ENCODE data around the gene SNRNP200.

The SNRNP200 gene

DNA sequence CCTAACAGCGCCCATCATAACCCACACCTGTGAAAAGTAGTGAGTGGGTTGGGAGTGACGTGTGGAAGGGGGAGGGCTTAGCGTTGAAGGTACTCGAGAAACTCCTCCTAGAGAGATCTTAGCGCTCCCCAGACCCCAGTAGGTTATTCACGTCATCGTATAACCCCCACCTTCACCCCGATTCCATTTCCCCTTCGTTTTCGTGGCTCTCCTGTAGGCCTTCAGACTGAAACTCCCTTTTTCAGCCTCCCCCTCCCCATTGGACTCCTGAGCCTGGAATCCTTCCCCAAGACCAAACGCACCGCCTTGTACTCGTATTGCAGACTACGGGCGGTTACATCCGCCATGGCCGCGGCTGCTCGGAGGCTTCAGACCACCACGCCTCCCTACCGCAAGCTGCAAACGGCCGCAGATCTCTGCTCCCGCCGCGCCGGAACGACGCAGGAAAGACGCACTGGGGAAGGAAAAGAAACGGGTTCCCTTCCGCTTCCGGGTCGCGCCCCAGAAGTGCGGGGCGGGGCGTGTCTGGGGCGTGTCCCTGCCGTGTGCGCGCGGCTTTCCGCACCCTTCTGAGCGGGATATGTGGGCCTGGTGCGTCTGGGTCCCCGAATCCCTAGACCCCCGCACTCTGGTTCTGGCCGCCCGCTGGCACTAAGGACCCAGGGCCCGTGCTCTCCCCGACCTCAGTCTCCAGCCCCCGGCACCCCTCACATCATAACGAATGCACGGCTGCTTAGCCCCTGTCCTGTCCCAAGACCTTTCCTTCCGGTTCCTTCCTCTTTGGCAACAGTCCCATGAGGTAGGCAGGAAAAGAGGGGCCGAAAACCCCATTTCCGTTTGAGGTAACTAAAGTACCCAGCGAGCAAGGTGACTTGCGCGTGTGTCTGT, at the start of gene SNRNP200:
Gene SNRNP200, minus strand, starts transcription at position 456 of the 888 bp plus-strand sequence. Its CDS starts 109 bp downstream, at position 347.
- no peak for FAIRE-seq

DNA sequence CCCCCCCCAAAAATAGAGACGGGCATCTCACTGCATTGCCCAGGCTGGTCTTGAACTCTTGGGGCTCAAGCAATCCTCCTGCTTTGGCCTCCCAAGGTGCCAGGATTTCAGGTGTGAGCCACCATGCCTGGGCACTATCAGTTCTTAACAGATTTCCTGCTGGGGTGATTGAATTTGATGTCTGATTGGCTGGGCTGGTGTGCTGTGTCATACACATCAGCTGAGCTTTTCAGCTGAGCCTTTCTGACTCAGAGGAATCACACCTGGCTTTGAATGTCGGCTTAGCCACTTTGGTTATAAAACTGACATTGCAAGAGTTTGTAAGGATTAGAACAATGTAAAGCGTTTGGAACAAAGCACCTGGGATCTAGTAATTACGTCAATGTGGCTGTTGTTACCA, 49.1 kb upstream of the SNRNP200 start:
- no peak for FAIRE-seq

GRCh38 chr2:96353606-96354101, 48.3 kb upstream of the SNRNP200 start:
- no peak for FAIRE-seq

GRCh38 chr2:96353032-96353561, 47.8 kb upstream of the SNRNP200 start:
- no peak for FAIRE-seq

DNA sequence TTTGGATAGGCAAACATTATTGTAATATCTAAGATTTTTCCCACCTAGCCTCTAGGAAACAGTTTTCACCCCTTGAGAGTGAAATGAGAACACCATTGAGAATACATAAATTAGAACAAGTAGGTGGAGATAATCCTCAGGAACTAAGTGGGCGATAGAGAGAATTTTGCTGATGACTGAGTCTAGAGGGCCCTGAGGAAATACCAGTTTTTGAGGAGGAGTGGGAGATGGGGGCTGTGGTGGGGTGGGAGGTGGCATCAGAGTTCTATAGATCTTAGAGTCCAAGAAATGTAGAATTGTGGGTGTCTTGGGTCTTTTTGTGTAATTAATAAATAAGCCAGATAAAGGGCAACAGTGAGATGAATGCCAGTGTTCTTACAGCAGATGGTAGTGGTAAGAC, 42.0 kb upstream of the SNRNP200 start:
- no peak for FAIRE-seq

GRCh38 chr2:96345868-96346462, 40.6 kb upstream of the SNRNP200 start:
- FAIRE-seq, result no peak

GRCh38 chr2:96345438-96345837, 40.1 kb upstream of the SNRNP200 start:
- no peak for FAIRE-seq

DNA sequence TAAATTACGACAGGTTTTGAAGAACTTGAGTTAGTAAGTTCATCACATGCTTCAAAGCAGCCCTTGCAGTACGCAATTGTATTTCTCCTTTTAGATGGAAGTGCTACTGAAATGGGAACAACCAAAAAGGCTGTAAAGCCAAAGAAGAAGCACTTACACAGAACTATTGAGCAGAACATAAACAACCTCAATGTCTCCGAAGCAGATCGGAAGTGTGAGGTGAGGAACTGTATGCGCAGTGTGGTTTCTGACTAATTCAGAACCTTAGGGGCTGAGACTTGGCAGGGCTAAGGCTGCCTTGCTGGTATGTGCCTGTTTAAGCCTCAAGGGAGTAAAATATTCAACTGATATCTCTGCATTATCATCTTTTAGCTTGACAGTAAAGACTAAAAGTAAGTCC, 38.7 kb upstream of the SNRNP200 start:
- FAIRE-seq, result no peak

DNA sequence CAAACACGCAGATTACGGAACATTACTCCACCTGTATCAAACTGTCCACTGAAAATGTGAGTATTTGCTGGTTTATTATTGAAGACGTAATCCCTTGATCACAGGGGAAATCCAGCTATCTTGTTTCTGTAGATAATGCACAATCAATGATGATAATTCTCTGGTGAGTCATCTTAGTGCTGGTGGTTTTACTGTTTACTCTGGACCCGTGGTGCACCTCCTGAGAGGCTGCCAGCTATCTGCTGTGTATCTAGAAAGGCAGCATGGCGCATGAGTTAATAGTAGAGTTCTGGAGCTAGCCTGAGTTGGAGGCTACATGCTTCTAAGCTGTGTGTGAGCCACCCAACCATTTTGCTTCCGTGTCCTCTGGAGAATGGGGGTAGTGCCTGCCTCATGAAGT, 36.7 kb upstream of the SNRNP200 start:
- FAIRE-seq, result no peak

GRCh38 chr2:96341641-96342040, 36.3 kb upstream of the SNRNP200 start:
- FAIRE-seq, result no peak

- no peak for FAIRE-seq
Measured at GRCh38 chr2:96340493-96341414, 35.4 kb upstream of the SNRNP200 start.

DNA sequence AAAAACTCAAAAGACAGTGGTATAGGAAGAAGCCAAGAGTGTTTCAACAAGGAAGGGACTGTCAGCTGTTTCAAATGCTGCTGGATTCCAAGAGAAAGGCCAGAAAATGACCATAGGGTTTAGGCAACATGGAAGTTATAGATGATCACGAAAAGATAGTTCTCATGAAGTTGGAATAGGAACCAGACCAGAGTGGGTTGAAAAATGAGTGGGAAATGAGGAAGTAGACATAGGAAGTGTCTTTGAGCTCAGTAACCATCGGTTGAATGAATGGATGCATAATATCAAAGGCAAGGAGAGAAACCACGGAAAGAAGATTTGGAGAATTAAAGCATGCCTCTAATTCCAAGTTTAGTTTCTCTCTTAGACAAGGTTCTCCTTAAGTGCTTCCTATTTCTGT, 31.5 kb upstream of the SNRNP200 start:
- FAIRE-seq, result no peak

DNA sequence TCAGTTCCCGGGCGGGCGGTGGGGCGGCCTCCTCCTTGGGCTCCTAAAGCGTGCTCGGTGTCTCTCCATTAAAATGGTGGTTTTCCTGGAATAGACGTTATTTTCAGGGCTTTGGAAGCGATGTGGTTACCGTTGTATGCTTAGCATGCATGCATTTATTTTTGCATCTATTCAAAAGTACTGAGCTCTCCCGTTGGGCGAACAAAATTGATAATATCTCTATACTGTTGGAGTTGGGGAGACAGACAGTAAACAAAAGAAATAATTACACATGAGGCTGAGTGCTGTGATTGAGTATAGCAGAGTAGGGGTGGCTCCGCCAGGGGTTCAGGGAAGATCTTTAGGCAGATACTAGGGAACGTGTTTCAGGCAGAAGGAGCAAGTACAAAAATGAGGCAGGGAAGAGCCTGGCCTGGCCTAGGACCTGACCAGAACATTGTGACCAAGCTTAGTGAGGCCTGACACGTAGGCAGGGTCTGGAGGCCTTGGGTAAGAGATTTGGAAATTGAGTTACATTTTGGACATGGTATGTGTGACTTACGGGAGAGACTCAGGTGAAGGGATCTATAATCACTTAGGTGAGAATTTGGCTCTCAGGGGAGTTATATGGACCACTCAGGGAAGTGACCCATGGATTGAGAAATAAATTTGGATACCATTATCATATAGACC, 30.9 kb upstream of the SNRNP200 start:
- no peak for FAIRE-seq

- no peak for FAIRE-seq
Measured at GRCh38 chr2:96333708-96334107, 28.4 kb upstream of the SNRNP200 start.

DNA sequence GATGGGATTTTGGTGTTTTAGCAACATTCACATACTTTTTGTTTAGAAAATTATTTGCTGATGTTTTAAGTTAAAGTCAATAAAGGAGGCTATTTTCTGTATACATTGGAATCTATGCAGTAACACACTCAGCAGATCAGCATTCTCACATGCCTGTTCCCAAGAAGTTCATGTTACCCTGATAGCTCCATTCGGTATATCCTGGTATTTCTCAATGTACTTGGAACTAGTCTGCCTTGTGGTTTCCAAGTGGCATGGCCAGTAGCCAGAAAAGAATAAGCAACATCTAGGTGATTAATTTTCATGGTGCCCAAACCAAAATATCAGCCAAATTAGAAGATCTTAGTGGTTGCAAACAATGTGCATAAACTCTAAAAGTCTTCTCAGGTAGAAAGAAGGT, 25.1 kb upstream of the SNRNP200 start:
- no peak for FAIRE-seq

DNA sequence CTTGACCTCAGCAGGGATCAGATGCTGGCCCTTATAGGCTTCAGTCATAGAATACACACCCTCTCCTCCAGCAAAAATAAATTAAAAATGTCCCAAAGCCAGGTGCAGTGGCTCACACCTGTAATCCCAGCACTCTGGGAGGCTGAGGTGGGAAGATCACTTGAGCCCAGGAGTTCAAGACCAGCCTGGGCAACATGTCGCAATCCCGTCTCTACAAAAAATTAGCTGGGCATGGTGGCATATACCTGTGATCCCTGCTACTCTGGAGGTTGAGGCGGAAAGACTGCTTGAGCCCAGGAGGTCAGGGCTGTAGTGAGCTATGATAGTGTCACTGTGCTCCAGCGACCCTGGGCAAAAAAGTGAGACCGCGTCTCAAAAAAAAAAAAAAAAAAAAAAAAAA, 24.5 kb upstream of the SNRNP200 start:
- no peak for FAIRE-seq

DNA sequence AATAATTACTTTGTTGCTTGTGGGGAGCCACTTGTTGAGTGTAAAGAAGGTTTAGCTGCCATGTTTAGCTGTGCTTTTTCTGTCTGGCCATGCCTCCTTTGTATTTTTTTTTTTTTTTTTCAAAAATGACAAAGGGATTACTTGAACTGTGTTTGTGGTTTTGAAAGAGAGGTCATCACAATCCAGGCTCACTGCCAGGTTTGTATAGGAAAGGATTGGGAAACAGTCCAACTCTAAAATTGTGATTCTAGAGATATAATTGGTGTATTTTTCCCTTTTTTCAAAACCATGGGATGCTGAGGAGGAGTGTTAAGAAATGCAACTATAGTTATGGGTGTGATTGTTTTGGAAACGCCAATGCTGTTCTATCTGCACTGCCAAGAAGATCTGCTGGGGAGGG, 24.1 kb upstream of the SNRNP200 start:
- no peak for FAIRE-seq

GRCh38 chr2:96326990-96327820, 21.9 kb upstream of the SNRNP200 start:
- FAIRE-seq, result no peak

GRCh38 chr2:96326564-96326963, 21.2 kb upstream of the SNRNP200 start:
- no peak for FAIRE-seq

DNA sequence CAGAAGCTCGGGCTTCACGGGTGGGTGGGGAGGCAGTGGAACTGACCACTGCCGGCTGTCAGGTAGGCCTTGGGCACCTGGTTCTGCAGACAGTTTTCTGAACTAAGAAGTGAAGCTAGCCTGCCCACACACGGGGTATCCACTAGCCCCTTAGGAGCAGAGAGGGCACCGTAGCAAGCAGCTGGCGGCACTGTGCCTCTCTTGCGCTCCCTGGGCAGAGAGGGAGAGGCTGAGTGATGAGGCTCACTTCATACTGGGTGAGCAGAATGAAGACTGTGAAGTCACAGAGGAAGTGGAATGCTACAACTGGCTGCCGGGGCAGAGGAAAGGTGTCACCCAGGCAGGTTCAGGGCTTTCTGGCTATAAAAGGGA, 20.5 kb upstream of the SNRNP200 start:
- FAIRE-seq, result no peak
